ENCODE measurements around the gene PLXNA4. TPM values are rescaled to one million over a fixed set of nuclear protein-coding genes. Genes with fewer than 3 reads are reported as not detected.

Gene PLXNA4
- total RNA-seq, 1 experiment from 2014 or later: 0.81 TPM

DNA sequence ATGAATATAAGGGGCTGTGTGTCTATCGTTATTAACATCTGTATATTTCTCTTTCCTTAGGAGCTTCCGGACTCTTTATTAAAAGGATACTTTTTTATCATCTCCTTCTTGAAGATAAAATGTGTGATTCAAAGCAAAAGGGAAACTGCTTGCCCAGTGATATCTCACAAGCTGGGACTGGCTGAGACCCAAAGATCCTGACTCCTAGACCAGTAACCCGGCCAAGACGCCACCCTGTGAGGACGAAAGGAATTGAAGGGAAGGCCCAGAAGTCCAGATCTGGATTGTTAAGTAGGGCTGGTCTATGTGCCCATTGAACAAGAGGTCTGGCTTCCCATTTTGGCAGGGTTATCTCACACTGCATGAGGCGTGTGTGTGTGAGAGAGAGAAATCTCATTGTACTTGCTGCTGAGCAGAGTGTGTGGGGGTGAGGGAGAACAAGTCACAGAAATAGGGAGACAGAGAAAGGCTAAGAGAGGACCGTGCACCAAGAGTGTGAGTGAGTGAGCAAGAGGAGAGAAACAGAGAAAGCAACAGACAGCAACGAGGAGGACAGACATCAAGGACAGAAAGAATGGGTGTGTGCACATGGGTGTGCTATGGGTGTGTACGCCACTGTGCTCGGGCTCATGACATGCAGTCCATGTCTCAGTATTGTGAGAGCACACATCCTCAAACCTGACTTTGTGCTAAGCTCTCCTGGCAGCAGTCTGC lies 75.4 kb downstream of the PLXNA4 start (continued):
- TF ChIP-seq, protein P1, sequence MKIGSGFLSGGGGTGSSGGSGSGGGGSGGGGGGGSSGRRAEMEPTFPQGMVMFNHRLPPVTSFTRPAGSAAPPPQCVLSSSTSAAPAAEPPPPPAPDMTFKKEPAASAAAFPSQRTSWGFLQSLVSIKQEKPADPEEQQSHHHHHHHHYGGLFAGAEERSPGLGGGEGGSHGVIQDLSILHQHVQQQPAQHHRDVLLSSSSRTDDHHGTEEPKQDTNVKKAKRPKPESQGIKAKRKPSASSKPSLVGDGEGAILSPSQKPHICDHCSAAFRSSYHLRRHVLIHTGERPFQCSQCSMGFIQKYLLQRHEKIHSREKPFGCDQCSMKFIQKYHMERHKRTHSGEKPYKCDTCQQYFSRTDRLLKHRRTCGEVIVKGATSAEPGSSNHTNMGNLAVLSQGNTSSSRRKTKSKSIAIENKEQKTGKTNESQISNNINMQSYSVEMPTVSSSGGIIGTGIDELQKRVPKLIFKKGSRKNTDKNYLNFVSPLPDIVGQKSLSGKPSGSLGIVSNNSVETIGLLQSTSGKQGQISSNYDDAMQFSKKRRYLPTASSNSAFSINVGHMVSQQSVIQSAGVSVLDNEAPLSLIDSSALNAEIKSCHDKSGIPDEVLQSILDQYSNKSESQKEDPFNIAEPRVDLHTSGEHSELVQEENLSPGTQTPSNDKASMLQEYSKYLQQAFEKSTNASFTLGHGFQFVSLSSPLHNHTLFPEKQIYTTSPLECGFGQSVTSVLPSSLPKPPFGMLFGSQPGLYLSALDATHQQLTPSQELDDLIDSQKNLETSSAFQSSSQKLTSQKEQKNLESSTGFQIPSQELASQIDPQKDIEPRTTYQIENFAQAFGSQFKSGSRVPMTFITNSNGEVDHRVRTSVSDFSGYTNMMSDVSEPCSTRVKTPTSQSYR (CRISPR knock-in tag; IDR thresholded peaks at IDR 0.05): no peak
- TF ChIP-seq, protein P2, sequence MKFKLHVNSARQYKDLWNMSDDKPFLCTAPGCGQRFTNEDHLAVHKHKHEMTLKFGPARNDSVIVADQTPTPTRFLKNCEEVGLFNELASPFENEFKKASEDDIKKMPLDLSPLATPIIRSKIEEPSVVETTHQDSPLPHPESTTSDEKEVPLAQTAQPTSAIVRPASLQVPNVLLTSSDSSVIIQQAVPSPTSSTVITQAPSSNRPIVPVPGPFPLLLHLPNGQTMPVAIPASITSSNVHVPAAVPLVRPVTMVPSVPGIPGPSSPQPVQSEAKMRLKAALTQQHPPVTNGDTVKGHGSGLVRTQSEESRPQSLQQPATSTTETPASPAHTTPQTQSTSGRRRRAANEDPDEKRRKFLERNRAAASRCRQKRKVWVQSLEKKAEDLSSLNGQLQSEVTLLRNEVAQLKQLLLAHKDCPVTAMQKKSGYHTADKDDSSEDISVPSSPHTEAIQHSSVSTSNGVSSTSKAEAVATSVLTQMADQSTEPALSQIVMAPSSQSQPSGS (CRISPR knock-in tag; IDR thresholded peaks at IDR 0.05; ENCODE audit: borderline replicate concordance, low read depth): no peak
- TF ChIP-seq, protein P3, sequence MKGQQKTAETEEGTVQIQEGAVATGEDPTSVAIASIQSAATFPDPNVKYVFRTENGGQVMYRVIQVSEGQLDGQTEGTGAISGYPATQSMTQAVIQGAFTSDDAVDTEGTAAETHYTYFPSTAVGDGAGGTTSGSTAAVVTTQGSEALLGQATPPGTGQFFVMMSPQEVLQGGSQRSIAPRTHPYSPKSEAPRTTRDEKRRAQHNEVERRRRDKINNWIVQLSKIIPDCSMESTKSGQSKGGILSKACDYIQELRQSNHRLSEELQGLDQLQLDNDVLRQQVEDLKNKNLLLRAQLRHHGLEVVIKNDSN (CRISPR knock-in tag; IDR thresholded peaks at IDR 0.05): no peak
- TF ChIP-seq, protein P4, sequence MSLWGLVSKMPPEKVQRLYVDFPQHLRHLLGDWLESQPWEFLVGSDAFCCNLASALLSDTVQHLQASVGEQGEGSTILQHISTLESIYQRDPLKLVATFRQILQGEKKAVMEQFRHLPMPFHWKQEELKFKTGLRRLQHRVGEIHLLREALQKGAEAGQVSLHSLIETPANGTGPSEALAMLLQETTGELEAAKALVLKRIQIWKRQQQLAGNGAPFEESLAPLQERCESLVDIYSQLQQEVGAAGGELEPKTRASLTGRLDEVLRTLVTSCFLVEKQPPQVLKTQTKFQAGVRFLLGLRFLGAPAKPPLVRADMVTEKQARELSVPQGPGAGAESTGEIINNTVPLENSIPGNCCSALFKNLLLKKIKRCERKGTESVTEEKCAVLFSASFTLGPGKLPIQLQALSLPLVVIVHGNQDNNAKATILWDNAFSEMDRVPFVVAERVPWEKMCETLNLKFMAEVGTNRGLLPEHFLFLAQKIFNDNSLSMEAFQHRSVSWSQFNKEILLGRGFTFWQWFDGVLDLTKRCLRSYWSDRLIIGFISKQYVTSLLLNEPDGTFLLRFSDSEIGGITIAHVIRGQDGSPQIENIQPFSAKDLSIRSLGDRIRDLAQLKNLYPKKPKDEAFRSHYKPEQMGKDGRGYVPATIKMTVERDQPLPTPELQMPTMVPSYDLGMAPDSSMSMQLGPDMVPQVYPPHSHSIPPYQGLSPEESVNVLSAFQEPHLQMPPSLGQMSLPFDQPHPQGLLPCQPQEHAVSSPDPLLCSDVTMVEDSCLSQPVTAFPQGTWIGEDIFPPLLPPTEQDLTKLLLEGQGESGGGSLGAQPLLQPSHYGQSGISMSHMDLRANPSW (CRISPR knock-in tag; conservative IDR thresholded peaks at IDR 0.05; ENCODE audit: low read depth): no peak
- TF ChIP-seq KAT7 (CRISPR knock-in tag; IDR thresholded peaks at IDR 0.05; ENCODE audit: borderline replicate concordance): no peak
- TF ChIP-seq CBFB (CRISPR knock-in tag; IDR thresholded peaks at IDR 0.05; ENCODE audit: low read depth): no peak
- TF ChIP-seq, protein P5, sequence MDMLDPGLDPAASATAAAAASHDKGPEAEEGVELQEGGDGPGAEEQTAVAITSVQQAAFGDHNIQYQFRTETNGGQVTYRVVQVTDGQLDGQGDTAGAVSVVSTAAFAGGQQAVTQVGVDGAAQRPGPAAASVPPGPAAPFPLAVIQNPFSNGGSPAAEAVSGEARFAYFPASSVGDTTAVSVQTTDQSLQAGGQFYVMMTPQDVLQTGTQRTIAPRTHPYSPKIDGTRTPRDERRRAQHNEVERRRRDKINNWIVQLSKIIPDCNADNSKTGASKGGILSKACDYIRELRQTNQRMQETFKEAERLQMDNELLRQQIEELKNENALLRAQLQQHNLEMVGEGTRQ (CRISPR knock-in tag; IDR thresholded peaks at IDR 0.05): no peak
- TF ChIP-seq NR2C2 (CRISPR knock-in tag; IDR thresholded peaks at IDR 0.05): no peak

DNA sequence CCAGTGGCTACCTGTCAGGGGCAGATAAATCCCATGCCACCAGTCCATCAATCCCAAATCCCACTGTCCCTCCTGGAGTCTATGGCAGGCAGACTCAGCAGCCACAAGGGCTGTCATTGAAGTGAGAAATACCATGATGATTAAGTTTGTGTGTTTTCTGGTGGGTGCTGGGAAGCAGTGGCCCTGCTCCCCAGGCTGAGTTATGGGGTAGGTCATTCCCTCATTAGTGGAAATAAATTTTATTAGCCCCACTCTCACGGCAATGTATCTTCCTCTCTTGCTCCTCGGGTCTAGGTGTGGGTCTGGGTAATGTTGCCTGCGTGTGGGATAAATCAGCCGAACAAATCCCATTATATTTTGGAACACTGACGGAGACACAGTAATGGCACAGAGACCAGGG lies 76.8 kb downstream of the PLXNA4 start:
- ChIA-PET CTCF (interaction anchor here (1.0 to 1.8 kb wide), 5 partner anchors 26 to 181 kb away, joined by 3 to 7 read pairs (median 4); no protein-coding TSS in a partner anchor), POLR2A (no interaction called here)
- no peak overlapping the region for H3K27ac Mint-ChIP-seq
- H3K9me3 Mint-ChIP-seq: no peaks in the 10 kb centered on the region
- no peaks in the 10 kb centered on the region for H3K27me3 Mint-ChIP-seq (ENCODE audit: low read depth)
- H3K36me3 Mint-ChIP-seq: no peaks in the 10 kb centered on the region
- TF ChIP-seq, protein P6, sequence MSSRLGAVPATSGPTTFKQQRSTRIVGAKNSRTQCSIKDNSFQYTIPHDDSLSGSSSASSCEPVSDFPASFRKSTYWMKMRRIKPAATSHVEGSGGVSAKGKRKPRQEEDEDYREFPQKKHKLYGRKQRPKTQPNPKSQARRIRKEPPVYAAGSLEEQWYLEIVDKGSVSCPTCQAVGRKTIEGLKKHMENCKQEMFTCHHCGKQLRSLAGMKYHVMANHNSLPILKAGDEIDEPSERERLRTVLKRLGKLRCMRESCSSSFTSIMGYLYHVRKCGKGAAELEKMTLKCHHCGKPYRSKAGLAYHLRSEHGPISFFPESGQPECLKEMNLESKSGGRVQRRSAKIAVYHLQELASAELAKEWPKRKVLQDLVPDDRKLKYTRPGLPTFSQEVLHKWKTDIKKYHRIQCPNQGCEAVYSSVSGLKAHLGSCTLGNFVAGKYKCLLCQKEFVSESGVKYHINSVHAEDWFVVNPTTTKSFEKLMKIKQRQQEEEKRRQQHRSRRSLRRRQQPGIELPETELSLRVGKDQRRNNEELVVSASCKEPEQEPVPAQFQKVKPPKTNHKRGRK (CRISPR knock-in tag; IDR thresholded peaks at IDR 0.05; ENCODE audit: borderline replicate concordance): no peak
- TF ChIP-seq, protein P7, sequence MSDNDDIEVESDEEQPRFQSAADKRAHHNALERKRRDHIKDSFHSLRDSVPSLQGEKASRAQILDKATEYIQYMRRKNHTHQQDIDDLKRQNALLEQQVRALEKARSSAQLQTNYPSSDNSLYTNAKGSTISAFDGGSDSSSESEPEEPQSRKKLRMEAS (CRISPR knock-in tag; IDR thresholded peaks at IDR 0.05): no peak
- no peak for TF ChIP-seq TP53 (CRISPR knock-in tag; IDR thresholded peaks at IDR 0.05)
- TF ChIP-seq CREM (CRISPR knock-in tag; IDR thresholded peaks at IDR 0.05): no peak
- TF ChIP-seq ZNF219 (CRISPR knock-in tag; IDR thresholded peaks at IDR 0.05; ENCODE audit: borderline replicate concordance): no peak
- no peak for TF ChIP-seq FOXJ3 (CRISPR knock-in tag; IDR thresholded peaks at IDR 0.05; ENCODE audit: borderline replicate concordance)
- TF ChIP-seq, protein P8, sequence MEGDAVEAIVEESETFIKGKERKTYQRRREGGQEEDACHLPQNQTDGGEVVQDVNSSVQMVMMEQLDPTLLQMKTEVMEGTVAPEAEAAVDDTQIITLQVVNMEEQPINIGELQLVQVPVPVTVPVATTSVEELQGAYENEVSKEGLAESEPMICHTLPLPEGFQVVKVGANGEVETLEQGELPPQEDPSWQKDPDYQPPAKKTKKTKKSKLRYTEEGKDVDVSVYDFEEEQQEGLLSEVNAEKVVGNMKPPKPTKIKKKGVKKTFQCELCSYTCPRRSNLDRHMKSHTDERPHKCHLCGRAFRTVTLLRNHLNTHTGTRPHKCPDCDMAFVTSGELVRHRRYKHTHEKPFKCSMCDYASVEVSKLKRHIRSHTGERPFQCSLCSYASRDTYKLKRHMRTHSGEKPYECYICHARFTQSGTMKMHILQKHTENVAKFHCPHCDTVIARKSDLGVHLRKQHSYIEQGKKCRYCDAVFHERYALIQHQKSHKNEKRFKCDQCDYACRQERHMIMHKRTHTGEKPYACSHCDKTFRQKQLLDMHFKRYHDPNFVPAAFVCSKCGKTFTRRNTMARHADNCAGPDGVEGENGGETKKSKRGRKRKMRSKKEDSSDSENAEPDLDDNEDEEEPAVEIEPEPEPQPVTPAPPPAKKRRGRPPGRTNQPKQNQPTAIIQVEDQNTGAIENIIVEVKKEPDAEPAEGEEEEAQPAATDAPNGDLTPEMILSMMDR (IDR thresholded peaks at IDR 0.05): no peak
- no peak for TF ChIP-seq ZNF671 (CRISPR knock-in tag; IDR thresholded peaks at IDR 0.05)
- TF ChIP-seq, protein P3 (CRISPR knock-in tag; IDR thresholded peaks at IDR 0.05): no peak
- ATAC-seq: no peak
- H3K4me3 Mint-ChIP-seq: no peak overlapping the region
- no peak for DNase-seq (ENCODE audit: low spot score)
- H3K4me1 Mint-ChIP-seq: peaks cover 8% of the 10 kb centered on the region

All from WTC11 (cell line).